GM18505 (cell line): Measurements from ENCODE around the gene RRP15.

Experiments used
- ATAC-seq: cut with Tn5 transposase; IDR thresholded peaks from one replicate; pipeline ENCODE4 v1.9.1; 2021; ENCODE audit not compliant: unreplicated experiment
- POLR2A ChIP-seq: IDR thresholded peaks from 4 replicates; pipeline ENCODE4 v1.6.1; 2011; ENCODE audit warnings: borderline replicate concordance; ENCODE audit not compliant: insufficient read depth, insufficient read length; ENCODE audit errors: extremely low read depth

Gene RRP15

GRCh38 chr1:218284917-218285635 lies at the start of gene RRP15:
RRP15 (plus strand) TSS chr1:218285293; CDS start chr1:218285317, 24 bp downstream.
- TF ChIP-seq POLR2A = peak; percentile 92
- peak; percentile 100 for ATAC-seq

- ATAC-seq = no peak
- TF ChIP-seq POLR2A = no peak
These were observed 42.9 kb upstream of the RRP15 start for GRCh38 chr1:218242171-218242570.

- ATAC-seq = no peak
- no peak for TF ChIP-seq POLR2A
These were observed 37.8 kb upstream of the RRP15 start for GRCh38 chr1:218247339-218247738.

GRCh38 chr1:218249338-218250140 lies 35.6 kb upstream of the RRP15 start:
- no peak for TF ChIP-seq POLR2A
- no peak for ATAC-seq

- no peak for TF ChIP-seq POLR2A
- ATAC-seq = no peak
These were observed 34.6 kb upstream of the RRP15 start for GRCh38 chr1:218250492-218250891.

GRCh38 chr1:218254296-218254946 lies 30.7 kb upstream of the RRP15 start:
- no peak for TF ChIP-seq POLR2A
- ATAC-seq = no peak

- no peak for TF ChIP-seq POLR2A
- ATAC-seq = no peak
These were observed 30.0 kb upstream of the RRP15 start for GRCh38 chr1:218255090-218255489.

GRCh38 chr1:218257371-218257770 lies 27.7 kb upstream of the RRP15 start:
- ATAC-seq = no peak
- no peak for TF ChIP-seq POLR2A

GRCh38 chr1:218257971-218258370 lies 27.1 kb upstream of the RRP15 start:
- ATAC-seq = no peak

GRCh38 chr1:218259339-218259738 lies 25.8 kb upstream of the RRP15 start:
- TF ChIP-seq POLR2A = no peak
- no peak for ATAC-seq

More at GRCh38 chr1:218257971-218258370, 27.1 kb upstream of the RRP15 start:
- no peak for TF ChIP-seq POLR2A

- ATAC-seq = peak; percentile 57
- no peak for TF ChIP-seq POLR2A
These were observed 25.3 kb upstream of the RRP15 start for GRCh38 chr1:218259800-218260199.

GRCh38 chr1:218262259-218262658 lies 22.8 kb upstream of the RRP15 start:
- no peak for TF ChIP-seq POLR2A
- ATAC-seq = no peak

- TF ChIP-seq POLR2A = no peak
- ATAC-seq = no peak
These were observed 18.7 kb upstream of the RRP15 start for GRCh38 chr1:218266356-218266755.
